ENCODE measurements around the gene MATCAP1.

Gene MATCAP1

DNA sequence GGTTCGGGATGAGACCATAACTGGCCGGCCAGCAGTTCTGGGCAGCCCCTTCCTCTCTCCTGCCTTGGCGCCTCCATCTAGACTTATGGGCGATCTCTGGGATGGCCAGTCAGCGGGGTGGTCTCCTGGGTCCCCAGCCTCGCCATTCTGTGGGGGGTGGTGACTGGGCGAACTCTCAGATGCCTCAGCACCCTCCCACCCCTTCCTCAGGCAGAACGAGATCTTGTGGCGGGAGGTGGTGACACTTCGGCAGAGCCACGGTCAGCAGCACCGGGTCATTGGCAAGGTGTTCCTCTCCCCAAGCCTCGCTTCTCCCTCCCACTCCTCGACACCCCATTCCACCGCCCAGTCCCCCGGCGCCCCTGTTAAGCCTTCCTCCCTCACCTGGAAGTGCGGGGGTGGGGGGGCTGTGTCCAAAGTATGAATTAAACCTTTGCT is 17.6 kb downstream of the MATCAP1 start:
- Histone ChIP-seq H3K4me1 (ENCODE audit: insufficient read depth, low read length) (peaks cover 31% of the 10 kb centered on the region), H3K4me2 (ENCODE audit: insufficient read depth, low read length) (no peak overlapping the region), H3K27ac (ENCODE audit: low read length) (no peak overlapping the region), H3K4me3 (ENCODE audit: low read depth in 1 of 2, low read length in 2 of 2) (no peak overlapping the region), H3K9ac (ENCODE audit: low read depth, low read length) (no peak overlapping the region), H2AFZ (ENCODE audit: low read depth, low read length) (no peak overlapping the region), H3K9me3 (ENCODE audit: insufficient read depth, low read length, severe bottlenecking) (no peaks in the 10 kb centered on the region), H3K36me3 (ENCODE audit: insufficient read depth, low read length) (no peaks in the 10 kb centered on the region), H3K27me3 (ENCODE audit: insufficient read depth, low read length, poor library complexity) (no peaks in the 10 kb centered on the region), H3K79me2 (ENCODE audit: insufficient read depth, low read length) (peaks cover 6% of the 10 kb centered on the region; the same call in 1 of the 2 replicates), H4K20me1 (ENCODE audit: insufficient read depth, low read length) (peaks cover 6% of the 10 kb centered on the region)
- DNase-seq (no peak), ATAC-seq (ENCODE audit: insufficient read depth, low read depth) (no peak)
- TF ChIP-seq, protein P1, sequence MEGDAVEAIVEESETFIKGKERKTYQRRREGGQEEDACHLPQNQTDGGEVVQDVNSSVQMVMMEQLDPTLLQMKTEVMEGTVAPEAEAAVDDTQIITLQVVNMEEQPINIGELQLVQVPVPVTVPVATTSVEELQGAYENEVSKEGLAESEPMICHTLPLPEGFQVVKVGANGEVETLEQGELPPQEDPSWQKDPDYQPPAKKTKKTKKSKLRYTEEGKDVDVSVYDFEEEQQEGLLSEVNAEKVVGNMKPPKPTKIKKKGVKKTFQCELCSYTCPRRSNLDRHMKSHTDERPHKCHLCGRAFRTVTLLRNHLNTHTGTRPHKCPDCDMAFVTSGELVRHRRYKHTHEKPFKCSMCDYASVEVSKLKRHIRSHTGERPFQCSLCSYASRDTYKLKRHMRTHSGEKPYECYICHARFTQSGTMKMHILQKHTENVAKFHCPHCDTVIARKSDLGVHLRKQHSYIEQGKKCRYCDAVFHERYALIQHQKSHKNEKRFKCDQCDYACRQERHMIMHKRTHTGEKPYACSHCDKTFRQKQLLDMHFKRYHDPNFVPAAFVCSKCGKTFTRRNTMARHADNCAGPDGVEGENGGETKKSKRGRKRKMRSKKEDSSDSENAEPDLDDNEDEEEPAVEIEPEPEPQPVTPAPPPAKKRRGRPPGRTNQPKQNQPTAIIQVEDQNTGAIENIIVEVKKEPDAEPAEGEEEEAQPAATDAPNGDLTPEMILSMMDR (IDR thresholded peaks at IDR 0.05; ENCODE audit: borderline replicate concordance, extremely low read depth, low read length, poor library complexity, severe bottlenecking) = no peak
- TF ChIP-seq EZH2 (IDR thresholded peaks at IDR 0.05; ENCODE audit: borderline replicate concordance, low read depth, low read length, severe bottlenecking) = no peak

GRCh38 chr16:67165121-67166078 is 18.4 kb downstream of the MATCAP1 start:
- DNase-seq = no peak
- Histone ChIP-seq H2AFZ (ENCODE audit: low read depth, low read length) (no peak overlapping the region), H3K4me3 (ENCODE audit: low read depth in 1 of 2, low read length in 2 of 2) (no peak overlapping the region), H3K9me3 (ENCODE audit: insufficient read depth, low read length, severe bottlenecking) (no peaks in the 10 kb centered on the region), H3K4me2 (ENCODE audit: insufficient read depth, low read length) (no peak overlapping the region), H3K27me3 (ENCODE audit: insufficient read depth, low read length, poor library complexity) (no peaks in the 10 kb centered on the region), H4K20me1 (ENCODE audit: insufficient read depth, low read length) (peaks cover 6% of the 10 kb centered on the region), H3K36me3 (ENCODE audit: insufficient read depth, low read length) (no peaks in the 10 kb centered on the region), H3K27ac (ENCODE audit: low read length) (no peak overlapping the region), H3K79me2 (ENCODE audit: insufficient read depth, low read length) (peaks cover 6% of the 10 kb centered on the region; the same call in 1 of the 2 replicates), H3K4me1 (ENCODE audit: insufficient read depth, low read length) (peaks cover 34% of the 10 kb centered on the region), H3K9ac (ENCODE audit: low read depth, low read length) (no peak overlapping the region)
- TF ChIP-seq, protein P1 (IDR thresholded peaks at IDR 0.05; ENCODE audit: borderline replicate concordance, extremely low read depth, low read length, poor library complexity, severe bottlenecking) = no peak
- no peak for TF ChIP-seq EZH2 (IDR thresholded peaks at IDR 0.05; ENCODE audit: borderline replicate concordance, low read depth, low read length, severe bottlenecking)
- ATAC-seq (ENCODE audit: insufficient read depth, low read depth) = no peak

GRCh38 chr16:67164599-67165061 is 19.1 kb downstream of the MATCAP1 start, which contains the start of gene HSF4:
Gene HSF4, plus strand, starts transcription at chr16:67164745. Its CDS starts 67 bp downstream, at chr16:67164812.
- H3K27ac ChIP-seq (ENCODE audit: low read length) = no peak within 1 kb of the TSS
- no peak for ATAC-seq (ENCODE audit: insufficient read depth, low read depth)
- peaks cover 32% of the 10 kb centered on the region for H3K4me1 ChIP-seq (ENCODE audit: insufficient read depth, low read length)
- H3K36me3 ChIP-seq (ENCODE audit: insufficient read depth, low read length) = no peaks in the 10 kb centered on the region
- no peaks in the 10 kb centered on the region for H3K9me3 ChIP-seq (ENCODE audit: insufficient read depth, low read length, severe bottlenecking)
- H3K4me3 ChIP-seq (ENCODE audit: low read depth in 1 of 2, low read length in 2 of 2) = no peak within 1 kb of the TSS
- H2AFZ ChIP-seq (ENCODE audit: low read depth, low read length) = no peak within 1 kb of the TSS
- H4K20me1 ChIP-seq (ENCODE audit: insufficient read depth, low read length) = peaks cover 6% of the 10 kb centered on the region
- no peak within 1 kb of the TSS for H3K4me2 ChIP-seq (ENCODE audit: insufficient read depth, low read length)
- H3K79me2 ChIP-seq (ENCODE audit: insufficient read depth, low read length) = peaks cover 6% of the 10 kb centered on the region; the same call in 1 of the 2 replicates
- TF ChIP-seq, protein P1 (IDR thresholded peaks at IDR 0.05; ENCODE audit: borderline replicate concordance, extremely low read depth, low read length, poor library complexity, severe bottlenecking) = no peak
- no peak for TF ChIP-seq EZH2 (IDR thresholded peaks at IDR 0.05; ENCODE audit: borderline replicate concordance, low read depth, low read length, severe bottlenecking)
- no peak within 1 kb of the TSS for H3K9ac ChIP-seq (ENCODE audit: low read depth, low read length)
- no peak for DNase-seq
- H3K27me3 ChIP-seq (ENCODE audit: insufficient read depth, low read length, poor library complexity) = no peaks in the 10 kb centered on the region
